Hepatocyte (in vitro differentiated cells): ENCODE results near the gene UBA6. TPM values are rescaled to one million over a fixed set of nuclear protein-coding genes. Genes with fewer than 3 reads are reported as not detected.

Source experiments
- DNase-seq: peaks from one replicate; pipeline ENCODE4 v3.0.0-alpha.2; 2016; ENCODE audit warnings: low spot score
- H2AFZ ChIP-seq: fragments of 200-600 bp; sonication (generic); 2 replicates; pipeline ENCODE4 v1.6.0; 2016; ENCODE audit warnings: antibody characterized with exemption, mild to moderate bottlenecking
- H3K27ac ChIP-seq: fragments of 200-600 bp; sonication (generic); 2 replicates; pipeline ENCODE4 v1.5.1; 2016; ENCODE audit warnings: mild to moderate bottlenecking
- H3K27me3 ChIP-seq: fragments of 200-600 bp; sonication (generic); 2 replicates; pipeline ENCODE4 v1.6.1; 2016
- H3K36me3 ChIP-seq: fragments of 200-600 bp; sonication (generic); replicated peaks from 2 replicates; pipeline ENCODE4 v1.5.1; 2016; ENCODE audit warnings: low read depth; ENCODE audit not compliant: insufficient read depth
- H3K4me1 ChIP-seq: fragments of 200-600 bp; sonication (generic); 2 replicates; pipeline ENCODE4 v1.5.1; 2016; ENCODE audit warnings: mild to moderate bottlenecking, moderate library complexity; ENCODE audit not compliant: insufficient read depth
- H3K4me2 ChIP-seq: fragments of 200-600 bp; sonication (generic); 2 replicates; pipeline ENCODE4 v1.6.0; 2016
- H3K4me3 ChIP-seq: fragments of 200-600 bp; sonication (generic); 2 replicates; pipeline ENCODE4 v1.5.1; 2016; ENCODE audit warnings: mild to moderate bottlenecking
- H3K79me2 ChIP-seq: fragments of 200-600 bp; sonication (generic); 2 replicates; pipeline ENCODE4 v1.6.0; 2017; ENCODE audit warnings: mild to moderate bottlenecking
- H3K9me2 ChIP-seq: fragments of 200-600 bp; sonication (generic); replicated peaks from 2 replicates; pipeline ENCODE4 v1.6.0; 2017; ENCODE audit warnings: mild to moderate bottlenecking; ENCODE audit not compliant: insufficient read depth
- H3K9me3 ChIP-seq: fragments of 200-600 bp; sonication (generic); 2 replicates; pipeline ENCODE4 v1.5.1; 2016; ENCODE audit warnings: low read depth, mild to moderate bottlenecking
- H4K20me1 ChIP-seq: fragments of 200-600 bp; sonication (generic); 2 replicates; pipeline ENCODE4 v1.6.0; 2016; ENCODE audit warnings: mild to moderate bottlenecking; ENCODE audit not compliant: insufficient read depth, poor library complexity, severe bottlenecking
- CTCF ChIP-seq: fragments of 200-600 bp; sonication (generic); IDR thresholded peaks from 2 replicates; pipeline ENCODE4 v1.5.1; 2016; ENCODE audit warnings: antibody characterized with exemption, mild to moderate bottlenecking; ENCODE audit not compliant: poor library complexity
- EZH2 ChIP-seq: fragments of 200-600 bp; sonication (generic); IDR thresholded peaks from 2 replicates; pipeline ENCODE4 v1.6.1; 2016; ENCODE audit warnings: antibody characterized with exemption, mild to moderate bottlenecking, borderline replicate concordance
- EZH2phosphoT487 ChIP-seq: fragments of 200-600 bp; sonication (generic); IDR thresholded peaks from one replicate; pipeline ENCODE4 v1.6.1; 2018; ENCODE audit warnings: antibody characterized with exemption, mild to moderate bottlenecking, low read depth, moderate library complexity; ENCODE audit not compliant: unreplicated experiment, severe bottlenecking
- WGBS: methylation state at CpG from one replicate; pipeline ENCODE4 v1.1.6; 2016; ENCODE audit warnings: low lambda C conversion rate; ENCODE audit errors: missing lambda C conversion rate; 5-methylcytosine and 5-hydroxymethylcytosine counted together
- polyA plus RNA-seq: library from polyadenylated mRNA; unstranded; fragments of >200 nt; fragmentation: Nextera tagmentation; extraction: Ambion mirVana; gene quantifications from 2 replicates; pipeline ENCODE4 v1.2.1, GENCODE V29; 2016
- total RNA-seq: library from RNA; depleted of rRNA; stranded (reverse); fragments of >200 nt; gene quantifications from 2 replicates; pipeline ENCODE4 v1.2.3, GENCODE V29; 2014

Gene UBA6
- total RNA-seq (96.1 and 123 TPM in 2 replicates), polyA plus RNA-seq (13.3 and 15.8 TPM in 2 replicates)

- peak; percentile 99 for DNase-seq
- Histone ChIP-seq H4K20me1 (peaks cover 5% of the 10 kb centered on the region), H3K4me3 (peak within 1 kb of the TSS; percentile 68), H3K27ac (peak within 1 kb of the TSS; percentile 96), H3K9me2 (no peaks in the 10 kb centered on the region), H3K27me3 (no peaks in the 10 kb centered on the region), H3K4me1 (peaks cover 10% of the 10 kb centered on the region), H3K9me3 (no peaks in the 10 kb centered on the region), H3K36me3 (no peaks in the 10 kb centered on the region), H3K79me2 (peaks cover 76% of the 10 kb centered on the region), H3K4me2 (peak within 1 kb of the TSS; percentile 82), H2AFZ (peak within 1 kb of the TSS; percentile 89)
- WGBS: 1% methylated on average over 50 of the region's 57 CpGs
- TF ChIP-seq EZH2 (no peak), EZH2phosphoT487 (no peak), CTCF (peak; percentile 65)
Observed at GRCh38 chr4:67700738-67701516, at the start of gene UBA6. Gene UBA6, minus strand, starts transcription at chr4:67701155. Its CDS starts 36 bp downstream, at chr4:67701119.

DNA sequence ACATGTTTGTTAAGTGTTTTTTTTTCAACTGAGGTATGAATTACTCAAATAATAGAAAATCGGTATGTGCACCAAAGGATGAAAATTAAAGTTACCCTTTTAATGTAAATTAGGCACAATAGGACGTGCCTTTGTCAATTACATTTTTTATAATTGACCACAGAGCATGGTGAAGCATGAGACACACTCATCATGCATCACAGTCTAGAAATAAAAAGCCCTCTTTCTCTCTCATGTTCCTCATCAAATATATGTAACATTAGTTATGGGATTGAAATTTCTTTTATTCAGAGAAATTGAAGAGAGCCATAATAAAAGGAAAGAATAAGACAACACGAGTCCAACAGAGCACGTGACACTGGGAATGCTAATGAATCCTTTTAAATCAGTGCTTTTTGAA lies 49.7 kb upstream of the UBA6 start:
- WGBS: 86% methylated on average over 4 of the region's 4 CpGs

DNA sequence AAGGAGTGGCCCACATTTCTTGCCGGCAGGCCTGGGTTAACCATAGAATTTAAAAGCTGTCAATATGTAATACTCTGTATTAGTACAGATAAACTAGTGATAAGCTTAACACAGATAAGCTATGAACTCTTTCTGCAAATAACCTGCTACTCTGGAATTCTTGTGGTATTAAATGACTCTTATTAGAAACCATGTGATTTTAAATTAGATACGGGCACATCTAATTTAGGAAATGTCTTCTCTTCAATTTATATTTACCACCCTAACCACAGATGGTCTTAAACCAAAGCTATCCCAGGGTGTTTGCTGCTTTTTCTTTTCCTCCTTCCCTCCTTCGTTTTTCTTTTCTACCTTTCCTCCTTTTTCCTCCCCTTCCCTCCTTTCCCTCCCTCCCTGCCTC lies 48.3 kb upstream of the UBA6 start:
- no peaks in the 10 kb centered on the region for H3K9me2 ChIP-seq
- no peak overlapping the region for H2AFZ ChIP-seq
- no peak overlapping the region for H3K4me2 ChIP-seq
- H3K4me1 ChIP-seq: peaks cover 3% of the 10 kb centered on the region
- WGBS: 74% methylated on average over 3 of the region's 3 CpGs
- H3K36me3 ChIP-seq: no peaks in the 10 kb centered on the region
- no peak for DNase-seq
- no peaks in the 10 kb centered on the region for H3K79me2 ChIP-seq
- H4K20me1 ChIP-seq: no peaks in the 10 kb centered on the region
- H3K4me3 ChIP-seq: no peak overlapping the region
- H3K27ac ChIP-seq: no peak overlapping the region
- H3K27me3 ChIP-seq: no peaks in the 10 kb centered on the region
- TF ChIP-seq EZH2phosphoT487: no peak
- no peak for TF ChIP-seq CTCF
- no peak for TF ChIP-seq EZH2
- no peaks in the 10 kb centered on the region for H3K9me3 ChIP-seq

More for the DNA sequence above, 49.7 kb upstream of the UBA6 start:
- no peaks in the 10 kb centered on the region for H3K36me3 ChIP-seq
- peaks cover 3% of the 10 kb centered on the region for H3K4me1 ChIP-seq
- H3K4me2 ChIP-seq: no peak overlapping the region
- no peaks in the 10 kb centered on the region for H3K79me2 ChIP-seq
- no peaks in the 10 kb centered on the region for H3K9me3 ChIP-seq
- H2AFZ ChIP-seq: no peak overlapping the region
- TF ChIP-seq EZH2 (no peak), EZH2phosphoT487 (no peak), CTCF (no peak)
- H3K9me2 ChIP-seq: no peaks in the 10 kb centered on the region
- no peak overlapping the region for H3K27ac ChIP-seq
- H3K4me3 ChIP-seq: no peak overlapping the region
- no peaks in the 10 kb centered on the region for H4K20me1 ChIP-seq
- DNase-seq: no peak
- no peaks in the 10 kb centered on the region for H3K27me3 ChIP-seq
